ENCODE data around the gene PCMT1. TPM values are rescaled to one million over a fixed set of nuclear protein-coding genes. Genes with fewer than 3 reads are reported as not detected.
"Not testable (repeated sequence)": the region's sequence is repeated elsewhere in the genome, so short reads cannot be mapped to it uniquely, and the experiment has no call there.

Gene PCMT1
- total RNA-seq, 1 experiment from 2014 or later, result 117 TPM

DNA sequence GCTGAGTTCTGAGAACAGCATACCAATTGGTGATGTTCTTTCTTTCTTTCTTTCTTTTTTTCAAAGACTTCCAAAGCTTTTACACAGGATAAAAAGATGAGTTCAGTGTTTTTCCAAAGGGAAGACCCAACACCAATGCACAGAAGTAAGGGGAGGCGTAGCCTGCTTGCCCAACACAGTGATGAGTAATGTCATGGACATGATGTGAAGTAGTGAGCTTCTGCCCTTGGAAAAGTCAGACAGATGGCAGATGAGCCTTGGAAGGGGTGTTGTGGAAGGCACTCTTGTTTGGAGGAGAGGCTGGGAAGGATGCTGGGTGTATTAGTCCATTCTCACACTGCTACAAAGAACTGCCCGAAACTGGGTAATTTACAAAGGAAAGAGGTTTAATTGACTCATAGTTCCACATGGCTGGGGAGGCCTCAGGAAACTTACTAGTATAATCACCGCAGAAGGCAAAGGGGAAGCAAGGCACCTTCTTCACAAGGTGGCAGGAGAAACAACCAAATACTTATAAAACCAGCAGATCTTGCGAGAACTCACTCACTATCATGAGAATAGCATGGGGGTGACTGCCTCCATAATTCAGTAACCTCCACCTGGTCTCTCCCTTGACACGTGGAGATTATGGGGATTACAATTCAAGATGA is 102.0 kb downstream of the PCMT1 start:
- TF ChIP-seq, protein P1, sequence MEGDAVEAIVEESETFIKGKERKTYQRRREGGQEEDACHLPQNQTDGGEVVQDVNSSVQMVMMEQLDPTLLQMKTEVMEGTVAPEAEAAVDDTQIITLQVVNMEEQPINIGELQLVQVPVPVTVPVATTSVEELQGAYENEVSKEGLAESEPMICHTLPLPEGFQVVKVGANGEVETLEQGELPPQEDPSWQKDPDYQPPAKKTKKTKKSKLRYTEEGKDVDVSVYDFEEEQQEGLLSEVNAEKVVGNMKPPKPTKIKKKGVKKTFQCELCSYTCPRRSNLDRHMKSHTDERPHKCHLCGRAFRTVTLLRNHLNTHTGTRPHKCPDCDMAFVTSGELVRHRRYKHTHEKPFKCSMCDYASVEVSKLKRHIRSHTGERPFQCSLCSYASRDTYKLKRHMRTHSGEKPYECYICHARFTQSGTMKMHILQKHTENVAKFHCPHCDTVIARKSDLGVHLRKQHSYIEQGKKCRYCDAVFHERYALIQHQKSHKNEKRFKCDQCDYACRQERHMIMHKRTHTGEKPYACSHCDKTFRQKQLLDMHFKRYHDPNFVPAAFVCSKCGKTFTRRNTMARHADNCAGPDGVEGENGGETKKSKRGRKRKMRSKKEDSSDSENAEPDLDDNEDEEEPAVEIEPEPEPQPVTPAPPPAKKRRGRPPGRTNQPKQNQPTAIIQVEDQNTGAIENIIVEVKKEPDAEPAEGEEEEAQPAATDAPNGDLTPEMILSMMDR (IDR thresholded peaks at IDR 0.05; ENCODE audit: unreplicated experiment), result no peak
- DNase-seq (ENCODE audit: unreplicated experiment), result peak; percentile 68
- POLR2A ChIA-PET, result interaction anchor here (0.5 to 2.1 kb wide), 3 partner anchors 12 to 224 kb away, joined by 3 to 8 read pairs (median 3); no protein-coding TSS in a partner anchor
- Mint-ChIP-seq H3K27ac (ENCODE audit: low read depth, unreplicated experiment) (peak overlapping the region; percentile 87), H3K4me3 (ENCODE audit: unreplicated experiment) (peak overlapping the region; percentile 40), H3K9me3 (ENCODE audit: unreplicated experiment) (no peaks in the 10 kb centered on the region), H3K27me3 (ENCODE audit: insufficient read depth, unreplicated experiment) (no peaks in the 10 kb centered on the region), H3K4me1 (ENCODE audit: insufficient read depth, unreplicated experiment) (peaks cover 63% of the 10 kb centered on the region), H3K36me3 (ENCODE audit: insufficient read depth, unreplicated experiment) (peaks cover 6% of the 10 kb centered on the region)
- CTCF ChIA-PET, result interaction anchor here (0.5 to 0.6 kb wide), 2 partner anchors 116 to 838 kb away, joined by 3 to 5 read pairs; no protein-coding TSS in a partner anchor
- no TSS peak for BruUV-seq (replicated peaks)
- intact Hi-C loops (cut with micrococcal nuclease), result no loop called here

DNA sequence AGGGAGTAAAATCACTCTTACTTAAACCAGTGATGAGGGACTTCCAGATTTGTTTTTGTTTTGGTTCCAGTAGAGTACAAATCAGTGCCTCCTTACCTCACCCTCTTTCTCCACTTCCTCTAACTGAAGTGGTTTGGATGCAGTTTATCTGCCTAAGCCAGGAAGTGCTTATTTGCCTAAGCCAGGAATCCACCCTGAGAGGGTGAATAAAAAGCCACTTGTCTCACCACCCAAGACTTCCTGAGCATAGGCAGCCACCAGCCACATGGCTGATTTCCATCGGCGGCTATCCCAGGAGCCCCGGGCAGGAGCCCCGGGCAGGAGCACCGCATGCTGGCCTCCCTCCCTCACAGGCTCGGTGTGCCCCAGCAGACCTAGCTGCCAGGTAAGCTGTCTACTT is 102.6 kb downstream of the PCMT1 start:
- CTCF ChIA-PET, result interaction anchor here (1.2 kb wide), 1 partner anchor 12 kb away, joined by 4 read pairs; no protein-coding TSS in a partner anchor
- H3K4me3 Mint-ChIP-seq (ENCODE audit: unreplicated experiment), result no peak overlapping the region
- peaks cover 6% of the 10 kb centered on the region for H3K36me3 Mint-ChIP-seq (ENCODE audit: insufficient read depth, unreplicated experiment)
- H3K27ac Mint-ChIP-seq (ENCODE audit: low read depth, unreplicated experiment), result peak overlapping the region; percentile 87
- intact Hi-C loops (cut with micrococcal nuclease), result no loop called here
- TF ChIP-seq, protein P1 (IDR thresholded peaks at IDR 0.05; ENCODE audit: unreplicated experiment), result no peak
- peaks cover 66% of the 10 kb centered on the region for H3K4me1 Mint-ChIP-seq (ENCODE audit: insufficient read depth, unreplicated experiment)
- BruUV-seq (replicated peaks), result no TSS peak
- no peaks in the 10 kb centered on the region for H3K27me3 Mint-ChIP-seq (ENCODE audit: insufficient read depth, unreplicated experiment)
- no peaks in the 10 kb centered on the region for H3K9me3 Mint-ChIP-seq (ENCODE audit: unreplicated experiment)
- DNase-seq (ENCODE audit: unreplicated experiment), result peak; percentile 52
- POLR2A ChIA-PET, result interaction anchor here (0.7 to 2.6 kb wide), 2 partner anchors 36 to 44 kb away, joined by 6 to 9 read pairs; no protein-coding TSS in a partner anchor

DNA sequence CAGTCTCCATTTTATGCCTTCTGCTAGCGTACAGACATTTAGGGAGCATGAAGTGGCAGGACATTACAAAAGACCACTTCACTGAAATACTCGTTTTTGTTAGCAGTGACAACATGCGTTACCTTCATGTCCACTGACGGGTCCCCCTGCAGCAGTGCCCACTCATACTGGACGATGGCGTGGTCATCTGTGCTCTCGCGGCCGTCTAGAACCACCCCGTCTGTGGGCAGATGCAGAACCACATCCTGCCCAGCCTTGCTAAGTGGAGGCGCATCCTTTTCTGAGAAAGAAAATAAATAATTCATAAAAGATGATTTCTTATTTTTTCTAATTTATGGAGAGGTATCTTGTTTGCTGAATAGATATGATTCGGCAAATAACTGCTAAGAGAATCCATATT is 103.3 kb downstream of the PCMT1 start:
- Mint-ChIP-seq H3K9me3 (ENCODE audit: unreplicated experiment) (no peaks in the 10 kb centered on the region), H3K27ac (ENCODE audit: low read depth, unreplicated experiment) (peak overlapping the region; percentile 87), H3K4me1 (ENCODE audit: insufficient read depth, unreplicated experiment) (peaks cover 63% of the 10 kb centered on the region), H3K27me3 (ENCODE audit: insufficient read depth, unreplicated experiment) (no peaks in the 10 kb centered on the region), H3K36me3 (ENCODE audit: insufficient read depth, unreplicated experiment) (peaks cover 6% of the 10 kb centered on the region), H3K4me3 (ENCODE audit: unreplicated experiment) (no peak overlapping the region)
- intact Hi-C loops (cut with micrococcal nuclease), result no loop called here
- ChIA-PET POLR2A (interaction anchor here (0.5 to 2.6 kb wide), 5 partner anchors 36 to 207 kb away, joined by 3 to 9 read pairs (median 5); no protein-coding TSS in a partner anchor), CTCF (interaction anchor here (1.2 to 2.5 kb wide), 2 partner anchors 9 to 12 kb away, joined by 4 to 9 read pairs; no protein-coding TSS in a partner anchor)
- no peak for DNase-seq (ENCODE audit: unreplicated experiment)
- TF ChIP-seq, protein P1 (IDR thresholded peaks at IDR 0.05; ENCODE audit: unreplicated experiment), result no peak
- BruUV-seq (replicated peaks), result no TSS peak

DNA sequence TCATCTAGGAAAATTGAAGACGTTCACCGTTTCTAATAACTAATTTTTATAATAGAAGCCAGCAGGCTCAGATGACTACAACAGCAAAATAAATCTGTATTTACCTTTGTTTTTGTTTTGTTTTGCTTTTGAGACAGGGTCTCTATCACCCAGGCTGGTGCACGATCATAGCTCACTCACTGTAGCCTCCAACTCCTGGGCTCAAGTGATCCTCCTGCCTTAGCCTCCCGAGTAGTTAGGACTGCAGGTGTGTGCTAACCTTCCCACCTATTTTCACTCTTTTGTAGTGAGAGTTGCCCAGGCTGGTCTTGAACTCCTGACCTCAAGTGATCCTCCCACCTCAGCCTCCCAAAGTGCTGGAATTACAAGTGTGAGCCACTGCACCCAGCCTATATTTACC is 104.5 kb downstream of the PCMT1 start:
- Mint-ChIP-seq H3K4me1 (ENCODE audit: insufficient read depth, unreplicated experiment) (peaks cover 67% of the 10 kb centered on the region), H3K27ac (ENCODE audit: low read depth, unreplicated experiment) (peak overlapping the region; percentile 92)
- H3K27me3 Mint-ChIP-seq (ENCODE audit: insufficient read depth, unreplicated experiment); DNase-seq (ENCODE audit: unreplicated experiment); intact Hi-C loops (cut with micrococcal nuclease); H3K9me3 Mint-ChIP-seq (ENCODE audit: unreplicated experiment); H3K4me3 Mint-ChIP-seq (ENCODE audit: unreplicated experiment); H3K36me3 Mint-ChIP-seq (ENCODE audit: insufficient read depth, unreplicated experiment); BruUV-seq (replicated peaks): not testable (repeated sequence)
- ChIA-PET CTCF (interaction anchor here (0.6 to 2.5 kb wide), 3 partner anchors 11 to 220 kb away, joined by 3 to 9 read pairs (median 4); no protein-coding TSS in a partner anchor), POLR2A (interaction anchor here (0.6 to 13.6 kb wide), 10 partner anchors 9 to 136 kb away, joined by 3 to 255 read pairs (median 4); partner anchors contain the start of gene LATS1)
